NCI-H1417 (cell line): ENCODE measurements around the gene HIVEP2.
A peak's percentile ranks its signal among the peaks of the same experiment; 100 is the strongest.
"Not testable (repeated sequence)": the region's sequence is repeated elsewhere in the genome, so short reads cannot be mapped to it uniquely, and the experiment has no call there.

Source experiments
- DNase-seq, 3 experiments: peaks; one replicate each; lab custom pipeline; 2025; lab: John Stamatoyannopoulos, UW

Gene HIVEP2

GRCh38 chr6:142945049-142945445, at the start of gene HIVEP2:
TSS of gene HIVEP2 (minus strand) at chr6:142945176. CDS start at chr6:142774738, 170,438 bp downstream.
- peak; percentile 63 to 75 (median 74) for DNase-seq

- no peak for DNase-seq
Measured at GRCh38 chr6:142993977-142994376, 49.0 kb upstream of the HIVEP2 start.

GRCh38 chr6:142987490-142987889, 42.5 kb upstream of the HIVEP2 start:
- DNase-seq: no peak

- DNase-seq: no peak
Measured at GRCh38 chr6:142985281-142985680, 40.3 kb upstream of the HIVEP2 start.

- DNase-seq: no peak
Measured at GRCh38 chr6:142984386-142984785, 39.4 kb upstream of the HIVEP2 start.

- DNase-seq: no peak
Measured at GRCh38 chr6:142975365-142975764, 30.4 kb upstream of the HIVEP2 start.

GRCh38 chr6:142970941-142971340, 26.0 kb upstream of the HIVEP2 start:
- not testable (repeated sequence) for DNase-seq

GRCh38 chr6:142968601-142969000, 23.6 kb upstream of the HIVEP2 start:
- no peak for DNase-seq

GRCh38 chr6:142966294-142966693, 21.3 kb upstream of the HIVEP2 start:
- no peak for DNase-seq

- no peak for DNase-seq
Measured at GRCh38 chr6:142965164-142965563, 20.2 kb upstream of the HIVEP2 start.

- no peak for DNase-seq
Measured at GRCh38 chr6:142960098-142960497, 15.1 kb upstream of the HIVEP2 start.

- DNase-seq: no peak
Measured at GRCh38 chr6:142958343-142958742, 13.4 kb upstream of the HIVEP2 start.

- no peak for DNase-seq
Measured at GRCh38 chr6:142956726-142957125, 11.8 kb upstream of the HIVEP2 start.

- DNase-seq: no peak
Measured at GRCh38 chr6:142954844-142955243, 9.9 kb upstream of the HIVEP2 start.

- no peak for DNase-seq
Measured at GRCh38 chr6:142953373-142954273, 8.6 kb upstream of the HIVEP2 start.

- no peak for DNase-seq
Measured at GRCh38 chr6:142952614-142953013, 7.6 kb upstream of the HIVEP2 start.

- DNase-seq: no peak
Measured at GRCh38 chr6:142950291-142950690, 5.3 kb upstream of the HIVEP2 start.

GRCh38 chr6:142947714-142948480, 2.9 kb upstream of the HIVEP2 start:
- DNase-seq: peak in 1 of 3 experiments; percentile 48

- peak; percentile 40 to 78 (median 77) for DNase-seq
Measured at GRCh38 chr6:142946924-142947713, 2.1 kb upstream of the HIVEP2 start.

- peak; percentile 71 to 96 (median 95) for DNase-seq
Measured at GRCh38 chr6:142946181-142946923, 1.4 kb upstream of the HIVEP2 start.

GRCh38 chr6:142945446-142946180, 637 bp upstream of the HIVEP2 start:
- DNase-seq: peak; percentile 59 to 90 (median 82)
